ENCODE measurements around the gene IFT88.

DNA sequence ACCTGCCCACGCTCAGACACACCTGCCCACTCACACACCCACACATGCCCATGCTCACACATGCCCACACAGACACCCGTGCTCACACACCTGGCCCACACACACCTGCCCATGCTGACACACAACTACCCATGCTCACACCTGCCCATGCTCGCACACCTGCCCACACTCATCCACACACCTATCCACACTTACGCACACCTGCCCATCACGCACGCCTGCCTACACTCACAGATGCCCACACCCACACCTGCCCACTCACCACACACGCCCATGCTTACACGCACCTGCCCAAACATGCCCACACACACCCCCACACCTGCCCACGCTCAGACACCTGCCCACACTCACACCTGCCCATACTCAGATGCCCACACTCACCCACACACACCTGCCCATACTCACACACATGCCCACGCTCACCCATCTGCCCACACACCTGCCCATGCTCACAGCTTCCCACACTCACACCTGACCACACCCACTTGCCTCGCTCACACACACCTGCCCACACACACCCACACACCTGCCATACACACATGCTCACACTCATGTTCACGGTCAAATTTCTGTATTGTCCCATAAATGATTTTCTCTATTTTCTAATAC is 152.1 kb downstream of the IFT88 start:
- TF ChIP-seq RAD21 (IDR thresholded peaks at IDR 0.05; ENCODE audit: low read depth) (no peak), CEBPB (IDR thresholded peaks at IDR 0.05) (no peak), CREB1 (IDR thresholded peaks at IDR 0.05; ENCODE audit: low read depth) (no peak), TAF1 (IDR thresholded peaks at IDR 0.05; ENCODE audit: low read depth) (no peak), EP300 (IDR thresholded peaks at IDR 0.05; ENCODE audit: borderline replicate concordance) (no peak)
- TF ChIP-seq, protein P1, sequence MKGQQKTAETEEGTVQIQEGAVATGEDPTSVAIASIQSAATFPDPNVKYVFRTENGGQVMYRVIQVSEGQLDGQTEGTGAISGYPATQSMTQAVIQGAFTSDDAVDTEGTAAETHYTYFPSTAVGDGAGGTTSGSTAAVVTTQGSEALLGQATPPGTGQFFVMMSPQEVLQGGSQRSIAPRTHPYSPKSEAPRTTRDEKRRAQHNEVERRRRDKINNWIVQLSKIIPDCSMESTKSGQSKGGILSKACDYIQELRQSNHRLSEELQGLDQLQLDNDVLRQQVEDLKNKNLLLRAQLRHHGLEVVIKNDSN (IDR thresholded peaks at IDR 0.05): no peak
- TF ChIP-seq, protein P2, sequence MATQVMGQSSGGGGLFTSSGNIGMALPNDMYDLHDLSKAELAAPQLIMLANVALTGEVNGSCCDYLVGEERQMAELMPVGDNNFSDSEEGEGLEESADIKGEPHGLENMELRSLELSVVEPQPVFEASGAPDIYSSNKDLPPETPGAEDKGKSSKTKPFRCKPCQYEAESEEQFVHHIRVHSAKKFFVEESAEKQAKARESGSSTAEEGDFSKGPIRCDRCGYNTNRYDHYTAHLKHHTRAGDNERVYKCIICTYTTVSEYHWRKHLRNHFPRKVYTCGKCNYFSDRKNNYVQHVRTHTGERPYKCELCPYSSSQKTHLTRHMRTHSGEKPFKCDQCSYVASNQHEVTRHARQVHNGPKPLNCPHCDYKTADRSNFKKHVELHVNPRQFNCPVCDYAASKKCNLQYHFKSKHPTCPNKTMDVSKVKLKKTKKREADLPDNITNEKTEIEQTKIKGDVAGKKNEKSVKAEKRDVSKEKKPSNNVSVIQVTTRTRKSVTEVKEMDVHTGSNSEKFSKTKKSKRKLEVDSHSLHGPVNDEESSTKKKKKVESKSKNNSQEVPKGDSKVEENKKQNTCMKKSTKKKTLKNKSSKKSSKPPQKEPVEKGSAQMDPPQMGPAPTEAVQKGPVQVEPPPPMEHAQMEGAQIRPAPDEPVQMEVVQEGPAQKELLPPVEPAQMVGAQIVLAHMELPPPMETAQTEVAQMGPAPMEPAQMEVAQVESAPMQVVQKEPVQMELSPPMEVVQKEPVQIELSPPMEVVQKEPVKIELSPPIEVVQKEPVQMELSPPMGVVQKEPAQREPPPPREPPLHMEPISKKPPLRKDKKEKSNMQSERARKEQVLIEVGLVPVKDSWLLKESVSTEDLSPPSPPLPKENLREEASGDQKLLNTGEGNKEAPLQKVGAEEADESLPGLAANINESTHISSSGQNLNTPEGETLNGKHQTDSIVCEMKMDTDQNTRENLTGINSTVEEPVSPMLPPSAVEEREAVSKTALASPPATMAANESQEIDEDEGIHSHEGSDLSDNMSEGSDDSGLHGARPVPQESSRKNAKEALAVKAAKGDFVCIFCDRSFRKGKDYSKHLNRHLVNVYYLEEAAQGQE (IDR thresholded peaks at IDR 0.05; ENCODE audit: low read depth): no peak

All from Ishikawa (cell line).